Calu3 (cell line): ENCODE results near the gene TBKBP1. TPM values are rescaled to one million over a fixed set of nuclear protein-coding genes. Genes with fewer than 3 reads are reported as not detected.

Source experiments
- BruUV-seq: library from RNA; stranded (reverse); fragments of 400-500 nt; replicated peaks from 2 replicates; lab custom pipeline; 2021; lab: Mats Ljungman, UMichigan
- CTCF ChIA-PET: fragments of 300-600 bp; sonication (Branson Sonifier 250); formaldehyde crosslinking; loops from one replicate; lab custom pipeline; 2022; ENCODE audit warnings: antibody characterized with exemption; lab: Charles Lee
- DNase-seq: peaks from one replicate; pipeline ENCODE4 v3.0.0; 2022
- H3K27ac Mint-ChIP-seq: one replicate; pipeline ENCODE4 v1.8.0; 2022; ENCODE audit warnings: mixed read lengths; ENCODE audit not compliant: unreplicated experiment
- H3K27me3 Mint-ChIP-seq: one replicate; pipeline ENCODE4 v1.8.0; 2022; ENCODE audit warnings: mixed read lengths; ENCODE audit not compliant: unreplicated experiment
- H3K36me3 Mint-ChIP-seq: one replicate; pipeline ENCODE4 v1.8.0; 2022; ENCODE audit warnings: mild to moderate bottlenecking, moderate library complexity, mixed read lengths; ENCODE audit not compliant: insufficient read depth, unreplicated experiment
- H3K4me1 Mint-ChIP-seq: one replicate; pipeline ENCODE4 v1.8.0; 2022; ENCODE audit warnings: mild to moderate bottlenecking, low read depth, mixed read lengths; ENCODE audit not compliant: unreplicated experiment
- H3K4me3 Mint-ChIP-seq: one replicate; pipeline ENCODE4 v1.8.0; 2022; ENCODE audit warnings: mild to moderate bottlenecking, low read depth, moderate library complexity, mixed read lengths; ENCODE audit not compliant: unreplicated experiment
- H3K9me3 Mint-ChIP-seq: one replicate; pipeline ENCODE4 v1.8.0; 2022; ENCODE audit warnings: low read depth, mixed read lengths; ENCODE audit not compliant: unreplicated experiment
- CTCF ChIP-seq: fragments of 200-600 bp; IDR thresholded peaks from one replicate; pipeline ENCODE4 v1.8.0; 2022; ENCODE audit warnings: antibody characterized with exemption; ENCODE audit not compliant: unreplicated experiment
- intact Hi-C: fragments of 100-400 bp; cut with micrococcal nuclease; formaldehyde crosslinking; loops from one replicate; pipeline ENCODE4 v1.10.0; 2022; ENCODE audit not compliant: unreplicated experiment
- total RNA-seq: library from RNA; stranded (reverse); gene quantifications from 2 replicates; pipeline ENCODE4 v1.2.3, GENCODE V29; 2022

TBKBP1 gene
- total RNA-seq, 1 experiment from 2014 or later: 6.4 TPM

- Mint-ChIP-seq H3K27ac (no peak overlapping the region), H3K27me3 (peaks cover 75% of the 10 kb centered on the region), H3K9me3 (no peaks in the 10 kb centered on the region), H3K36me3 (no peaks in the 10 kb centered on the region), H3K4me1 (no peaks in the 10 kb centered on the region), H3K4me3 (no peak overlapping the region)
- CTCF ChIA-PET: interaction anchor here (0.5 to 1.0 kb wide), 5 partner anchors 10 to 122 kb away, joined by 3 to 10 read pairs (median 3); partner anchors contain the start of gene TBX21
- peak; percentile 67 for TF ChIP-seq CTCF
- intact Hi-C loops: no loop called here
- peak; percentile 47 for DNase-seq
- BruUV-seq: no TSS peak
These were observed 48.6 kb downstream of the TBKBP1 start for GRCh38 chr17:47742319-47743181.

DNA sequence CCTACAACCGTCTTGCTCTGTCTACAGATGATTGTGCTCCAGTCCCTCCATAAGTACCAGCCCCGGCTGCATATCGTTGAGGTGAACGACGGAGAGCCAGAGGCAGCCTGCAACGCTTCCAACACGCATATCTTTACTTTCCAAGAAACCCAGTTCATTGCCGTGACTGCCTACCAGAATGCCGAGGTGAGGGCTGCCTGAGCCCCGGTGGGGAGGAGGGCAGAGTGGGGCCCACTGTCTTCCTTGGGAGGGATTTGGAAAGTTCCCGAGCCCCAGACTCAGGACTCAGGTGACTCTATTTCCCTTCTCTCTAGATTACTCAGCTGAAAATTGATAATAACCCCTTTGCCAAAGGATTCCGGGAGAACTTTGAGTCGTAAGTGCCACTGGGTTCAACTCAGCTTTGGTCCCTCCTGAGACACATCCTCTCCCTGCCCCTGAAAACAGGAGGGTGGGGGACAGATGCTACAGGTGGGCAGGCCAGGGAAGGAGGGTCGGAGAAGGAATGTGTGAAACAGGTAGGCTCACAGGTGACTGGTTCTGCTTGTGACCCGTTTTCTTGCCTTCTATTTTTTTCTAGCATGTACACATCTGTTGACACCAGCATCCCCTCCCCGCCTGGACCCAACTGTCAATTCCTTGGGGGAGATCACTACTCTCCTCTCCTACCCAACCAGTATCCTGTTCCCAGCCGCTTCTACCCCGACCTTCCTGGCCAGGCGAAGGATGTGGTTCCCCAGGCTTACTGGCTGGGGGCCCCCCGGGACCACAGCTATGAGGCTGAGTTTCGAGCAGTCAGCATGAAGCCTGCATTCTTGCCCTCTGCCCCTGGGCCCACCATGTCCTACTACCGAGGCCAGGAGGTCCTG, 50.4 kb downstream of the TBKBP1 start:
- H3K4me3 Mint-ChIP-seq: no peak overlapping the region
- CTCF ChIA-PET: interaction anchor here (0.8 kb wide), 1 partner anchor 10 kb away, joined by 6 read pairs; no protein-coding TSS in a partner anchor
- no peaks in the 10 kb centered on the region for H3K4me1 Mint-ChIP-seq
- H3K27ac Mint-ChIP-seq: no peak overlapping the region
- no peaks in the 10 kb centered on the region for H3K9me3 Mint-ChIP-seq
- DNase-seq: no peak
- H3K36me3 Mint-ChIP-seq: no peaks in the 10 kb centered on the region
- no TSS peak for BruUV-seq
- intact Hi-C loops: no loop called here
- H3K27me3 Mint-ChIP-seq: peaks cover 75% of the 10 kb centered on the region
- no peak for TF ChIP-seq CTCF

DNA sequence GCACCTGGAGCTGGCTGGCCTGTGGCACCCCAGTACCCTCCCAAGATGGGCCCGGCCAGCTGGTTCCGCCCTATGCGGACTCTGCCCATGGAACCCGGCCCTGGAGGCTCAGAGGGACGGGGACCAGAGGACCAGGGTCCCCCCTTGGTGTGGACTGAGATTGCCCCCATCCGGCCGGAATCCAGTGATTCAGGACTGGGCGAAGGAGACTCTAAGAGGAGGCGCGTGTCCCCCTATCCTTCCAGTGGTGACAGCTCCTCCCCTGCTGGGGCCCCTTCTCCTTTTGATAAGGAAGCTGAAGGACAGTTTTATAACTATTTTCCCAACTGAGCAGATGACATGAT, 51.0 kb downstream of the TBKBP1 start:
- intact Hi-C loops: no loop called here
- H3K36me3 Mint-ChIP-seq: no peaks in the 10 kb centered on the region
- BruUV-seq: no TSS peak
- H3K27me3 Mint-ChIP-seq: peaks cover 75% of the 10 kb centered on the region
- no peak for TF ChIP-seq CTCF
- H3K27ac Mint-ChIP-seq: no peak overlapping the region
- H3K9me3 Mint-ChIP-seq: no peaks in the 10 kb centered on the region
- H3K4me1 Mint-ChIP-seq: no peaks in the 10 kb centered on the region
- no peak for DNase-seq
- H3K4me3 Mint-ChIP-seq: no peak overlapping the region
- CTCF ChIA-PET: interaction anchor here (0.6 to 0.8 kb wide), 2 partner anchors 10 to 261 kb away, joined by 4 to 6 read pairs; no protein-coding TSS in a partner anchor

- intact Hi-C loops: no loop called here
- no peak for TF ChIP-seq CTCF
- DNase-seq: no peak
- CTCF ChIA-PET: no interaction called here
- peaks cover 2% of the 10 kb centered on the region for H3K9me3 Mint-ChIP-seq
- H3K36me3 Mint-ChIP-seq: no peaks in the 10 kb centered on the region
- peaks cover 60% of the 10 kb centered on the region for H3K27me3 Mint-ChIP-seq
- no peak overlapping the region for H3K4me3 Mint-ChIP-seq
- no TSS peak for BruUV-seq
- H3K4me1 Mint-ChIP-seq: no peaks in the 10 kb centered on the region
- no peak overlapping the region for H3K27ac Mint-ChIP-seq
These were observed 57.5 kb downstream of the TBKBP1 start for GRCh38 chr17:47751471-47751870.
